ENCODE data around the gene IFT22. TPM values are rescaled to one million over a fixed set of nuclear protein-coding genes. Genes with fewer than 3 reads are reported as not detected.

Gene IFT22
- total RNA-seq, 6 experiments from 2014 or later = 5.4 to 8.1 (median 6.2) TPM

- TF ChIP-seq, protein P1, sequence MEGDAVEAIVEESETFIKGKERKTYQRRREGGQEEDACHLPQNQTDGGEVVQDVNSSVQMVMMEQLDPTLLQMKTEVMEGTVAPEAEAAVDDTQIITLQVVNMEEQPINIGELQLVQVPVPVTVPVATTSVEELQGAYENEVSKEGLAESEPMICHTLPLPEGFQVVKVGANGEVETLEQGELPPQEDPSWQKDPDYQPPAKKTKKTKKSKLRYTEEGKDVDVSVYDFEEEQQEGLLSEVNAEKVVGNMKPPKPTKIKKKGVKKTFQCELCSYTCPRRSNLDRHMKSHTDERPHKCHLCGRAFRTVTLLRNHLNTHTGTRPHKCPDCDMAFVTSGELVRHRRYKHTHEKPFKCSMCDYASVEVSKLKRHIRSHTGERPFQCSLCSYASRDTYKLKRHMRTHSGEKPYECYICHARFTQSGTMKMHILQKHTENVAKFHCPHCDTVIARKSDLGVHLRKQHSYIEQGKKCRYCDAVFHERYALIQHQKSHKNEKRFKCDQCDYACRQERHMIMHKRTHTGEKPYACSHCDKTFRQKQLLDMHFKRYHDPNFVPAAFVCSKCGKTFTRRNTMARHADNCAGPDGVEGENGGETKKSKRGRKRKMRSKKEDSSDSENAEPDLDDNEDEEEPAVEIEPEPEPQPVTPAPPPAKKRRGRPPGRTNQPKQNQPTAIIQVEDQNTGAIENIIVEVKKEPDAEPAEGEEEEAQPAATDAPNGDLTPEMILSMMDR (IDR thresholded peaks at IDR 0.05) = no peak
- TF ChIP-seq POLR2A (IDR thresholded peaks at IDR 0.05) = no peak
- H3K4me1 ChIP-seq = no peaks in the 10 kb centered on the region
- no peaks in the 10 kb centered on the region for H3K36me3 ChIP-seq
- no peak overlapping the region for H3K4me3 ChIP-seq
- H3K27ac ChIP-seq = no peak overlapping the region
- WGBS (ENCODE audit: insufficient coverage, low coverage, low lambda C conversion rate, missing lambda C conversion rate) = 74% methylated on average over 3 of the region's 7 CpGs
- H3K9me3 ChIP-seq = no peaks in the 10 kb centered on the region
- intact Hi-C loops (cut with DNase I) = no loop called here
- DNase-seq (no peak), ATAC-seq (peak in 1 of 4 donors; percentile 29)
- no peaks in the 10 kb centered on the region for H3K27me3 ChIP-seq
Observed at GRCh38 chr7:101342892-101343291, 21.3 kb upstream of the IFT22 start.

DNA sequence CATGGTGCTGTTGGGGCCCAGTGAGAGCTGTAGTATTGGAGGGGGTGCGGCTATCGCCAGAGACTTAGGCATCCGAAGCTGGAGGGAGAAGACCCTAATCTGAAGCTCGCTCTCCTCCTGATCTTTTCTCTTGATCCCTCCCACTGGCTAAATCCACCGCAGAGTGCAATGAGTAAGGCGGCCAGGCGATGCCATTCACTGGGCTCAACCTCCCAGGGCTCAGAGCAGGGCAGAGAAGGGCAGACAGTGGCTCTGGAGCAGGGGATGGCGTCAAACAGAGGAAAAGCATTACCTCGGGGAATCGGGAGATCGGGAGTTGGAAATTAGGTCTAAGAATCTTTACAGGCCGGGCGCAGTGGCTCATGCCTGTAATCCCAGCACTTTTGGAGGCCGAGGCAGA lies 18.8 kb upstream of the IFT22 start:
- ATAC-seq (no peak), DNase-seq (no peak)
- 86% methylated on average over 10 of the region's 14 CpGs for WGBS (ENCODE audit: insufficient coverage, low coverage, low lambda C conversion rate, missing lambda C conversion rate)
- H3K27me3 ChIP-seq = no peaks in the 10 kb centered on the region
- H3K4me3 ChIP-seq = no peak overlapping the region
- no peaks in the 10 kb centered on the region for H3K9me3 ChIP-seq
- H3K36me3 ChIP-seq = no peaks in the 10 kb centered on the region
- no peaks in the 10 kb centered on the region for H3K4me1 ChIP-seq
- TF ChIP-seq, protein P1 (IDR thresholded peaks at IDR 0.05) = no peak
- TF ChIP-seq POLR2A (IDR thresholded peaks at IDR 0.05) = no peak
- H3K27ac ChIP-seq = no peak overlapping the region
- intact Hi-C loops (cut with DNase I) = no loop called here

GRCh38 chr7:101333912-101334311 lies 12.3 kb upstream of the IFT22 start:
- ATAC-seq (no peak), DNase-seq (no peak)
- H3K4me1 ChIP-seq = no peaks in the 10 kb centered on the region
- no peak overlapping the region for H3K27ac ChIP-seq
- no peak overlapping the region for H3K4me3 ChIP-seq
- WGBS (ENCODE audit: insufficient coverage, low coverage, low lambda C conversion rate, missing lambda C conversion rate) = 77% methylated on average over 4 of the region's 5 CpGs
- no peak for TF ChIP-seq POLR2A (IDR thresholded peaks at IDR 0.05)
- TF ChIP-seq, protein P1 (IDR thresholded peaks at IDR 0.05) = no peak
- H3K36me3 ChIP-seq = no peaks in the 10 kb centered on the region
- no peaks in the 10 kb centered on the region for H3K9me3 ChIP-seq
- intact Hi-C loops (cut with DNase I) = no loop called here
- H3K27me3 ChIP-seq = no peaks in the 10 kb centered on the region

- Histone ChIP-seq H3K4me3 (no peak overlapping the region), H3K27ac (no peak overlapping the region), H3K9me3 (no peaks in the 10 kb centered on the region), H3K27me3 (no peaks in the 10 kb centered on the region), H3K36me3 (no peaks in the 10 kb centered on the region), H3K4me1 (no peaks in the 10 kb centered on the region)
- ATAC-seq = no peak
- no peak for TF ChIP-seq POLR2A (IDR thresholded peaks at IDR 0.05)
- TF ChIP-seq, protein P1 (IDR thresholded peaks at IDR 0.05) = no peak
- DNase-seq = no peak
- intact Hi-C loops (cut with DNase I) = no loop called here
- 88% methylated on average over 5 of the region's 8 CpGs for WGBS (ENCODE audit: insufficient coverage, low coverage, low lambda C conversion rate, missing lambda C conversion rate)
Observed at GRCh38 chr7:101332026-101332425, 10.4 kb upstream of the IFT22 start.

DNA sequence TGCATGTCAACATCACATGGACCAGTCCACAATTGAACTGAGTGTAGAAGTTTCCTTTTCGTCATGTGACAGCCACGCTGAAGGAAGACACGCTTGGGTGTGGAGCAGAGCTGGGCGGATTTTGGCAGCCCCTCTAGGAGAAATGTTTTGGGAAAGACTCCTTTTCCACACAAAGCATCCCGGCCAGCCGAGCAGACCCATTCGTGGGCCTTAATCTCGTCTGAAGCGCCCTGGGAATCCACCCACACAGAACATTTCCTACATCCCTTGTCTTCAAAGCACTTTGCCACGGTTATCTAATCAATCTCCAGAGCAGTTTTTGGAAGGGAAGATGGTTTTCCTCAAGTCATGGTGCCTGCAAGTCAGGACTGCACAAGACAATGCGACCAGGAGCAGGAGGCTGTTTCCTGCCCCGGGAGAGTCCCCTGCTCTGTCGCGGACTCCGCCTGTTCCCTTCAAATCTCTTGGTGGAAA lies 8.4 kb upstream of the IFT22 start:
- H3K4me3 ChIP-seq = no peak overlapping the region
- H3K27ac ChIP-seq = no peak overlapping the region
- no peaks in the 10 kb centered on the region for H3K9me3 ChIP-seq
- no peaks in the 10 kb centered on the region for H3K27me3 ChIP-seq
- WGBS (ENCODE audit: insufficient coverage, low coverage, low lambda C conversion rate, missing lambda C conversion rate) = 47% methylated on average over 12 of the region's 15 CpGs
- DNase-seq (no peak), ATAC-seq (peak in 2 of 4 donors; percentile 49 to 53)
- intact Hi-C loops (cut with DNase I) = no loop called here
- TF ChIP-seq, protein P1 (IDR thresholded peaks at IDR 0.05) = no peak
- TF ChIP-seq POLR2A (IDR thresholded peaks at IDR 0.05) = no peak
- no peaks in the 10 kb centered on the region for H3K36me3 ChIP-seq
- no peaks in the 10 kb centered on the region for H3K4me1 ChIP-seq

All from right lobe of liver (tissue), 6 donors.